IMR-90 (cell line): Measurements from ENCODE around the gene COL6A3.

Experiments used
- CEBPB ChIP-seq: IDR thresholded peaks from 2 replicates; pipeline ENCODE4 v1.6.1; 2012; ENCODE audit warnings: low read depth, low read length, improper control_type of control experiment
- CTCF ChIP-seq: conservative IDR thresholded peaks from 2 replicates; pipeline ENCODE4 v1.5.1; 2012; ENCODE audit warnings: mild to moderate bottlenecking, low read depth, low read length, improper control_type of control experiment
- MXI1 ChIP-seq: IDR thresholded peaks from 2 replicates; pipeline ENCODE4 v1.6.1; 2012; ENCODE audit warnings: low read depth, mild to moderate bottlenecking, low read length, moderate library complexity, borderline replicate concordance

GRCh38 chr2:237457388-237457941 lies 43.5 kb upstream of the COL6A3 start:
- TF ChIP-seq MXI1 (no peak), CTCF (no peak), CEBPB (no peak)
